GM18499 (cell line): ENCODE measurements around the gene KIAA1217.

Experiments
- ATAC-seq: cut with Tn5 transposase; IDR thresholded peaks from one replicate; pipeline ENCODE4 v1.9.1; 2021; ENCODE audit warnings: moderate number of reproducible peaks; ENCODE audit not compliant: insufficient read depth, unreplicated experiment

Gene KIAA1217

DNA sequence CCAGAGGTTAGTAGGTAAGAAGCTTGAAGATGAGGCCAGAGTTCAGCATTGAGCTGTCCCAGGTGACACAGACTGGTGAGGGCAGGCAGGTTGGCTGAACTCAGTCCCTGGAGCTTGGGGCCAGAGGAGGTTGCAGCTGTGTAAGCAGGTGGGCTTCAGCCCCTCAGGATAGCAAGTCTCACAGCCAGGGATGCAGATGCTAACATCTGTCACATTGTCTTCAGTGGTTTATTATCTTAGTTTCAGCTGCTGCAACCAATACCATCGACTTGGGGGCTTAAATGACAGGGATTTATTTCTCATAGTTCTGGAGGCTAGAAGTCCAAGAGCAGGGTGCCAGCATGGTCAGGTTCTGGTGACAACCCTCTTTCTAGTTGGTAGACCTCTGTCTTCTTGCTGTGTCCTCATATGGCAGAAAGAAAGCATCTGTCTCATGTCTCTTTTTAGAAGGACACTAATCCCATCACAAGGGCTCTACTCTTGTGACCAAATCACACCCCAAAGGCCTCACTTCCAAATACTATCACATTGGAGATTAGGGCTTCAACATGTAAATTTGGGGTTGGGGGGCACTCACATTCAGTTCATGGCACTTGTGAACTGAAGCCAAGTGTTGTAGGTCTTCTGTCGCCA lies 146.2 kb downstream of the KIAA1217 start:
- ATAC-seq: no peak

DNA sequence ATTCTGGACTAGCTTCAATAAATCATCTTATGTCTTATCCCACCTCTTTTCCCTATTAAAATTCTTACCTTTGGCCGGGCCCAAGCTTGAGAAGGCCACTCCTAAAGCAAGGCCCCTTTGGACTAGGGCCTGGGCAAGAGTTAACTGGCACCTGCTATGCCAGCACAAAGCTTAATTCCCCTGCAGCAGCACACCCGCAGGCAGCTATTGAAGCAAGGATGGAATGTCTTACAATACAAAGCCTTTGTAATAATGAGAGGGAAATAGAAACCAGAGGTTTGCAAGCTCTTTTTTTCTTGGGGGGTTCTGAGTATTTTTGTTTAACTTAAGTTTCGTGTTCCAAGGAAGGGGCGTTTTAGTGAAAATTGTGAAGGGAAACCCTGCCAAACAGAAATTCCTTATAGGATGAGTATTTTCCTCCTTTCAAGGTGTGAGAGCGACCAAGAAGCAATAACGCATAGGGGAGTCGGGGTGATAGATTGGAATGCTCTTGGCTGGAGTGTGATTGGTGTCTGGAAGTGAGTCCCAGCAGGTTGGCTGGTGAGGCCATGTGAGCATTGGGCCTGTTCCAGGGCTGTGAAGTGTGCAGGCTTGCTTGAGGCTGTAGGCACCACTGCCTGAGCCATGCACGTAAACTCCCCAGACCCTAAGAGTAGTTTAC lies 148.5 kb downstream of the KIAA1217 start:
- no peak for ATAC-seq

DNA sequence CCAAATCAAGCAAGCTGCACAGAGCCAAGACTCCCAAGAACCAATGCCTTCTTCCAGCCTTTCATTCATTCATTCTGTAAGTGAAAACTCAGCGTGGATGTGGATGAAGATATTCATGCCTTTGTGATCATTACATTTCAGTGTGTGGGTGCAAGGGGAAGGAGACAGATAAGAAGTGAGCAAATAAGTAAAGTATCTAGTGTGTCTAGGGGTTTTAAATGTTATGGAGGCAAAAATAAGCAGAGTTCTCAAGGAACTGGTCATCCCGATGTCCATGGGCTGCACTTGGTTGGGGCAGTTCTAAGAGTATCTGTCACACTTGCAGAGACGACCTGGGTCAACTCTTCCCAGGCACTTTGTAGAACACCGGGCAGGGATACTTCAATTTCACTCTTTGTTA lies 149.1 kb downstream of the KIAA1217 start:
- ATAC-seq: no peak

DNA sequence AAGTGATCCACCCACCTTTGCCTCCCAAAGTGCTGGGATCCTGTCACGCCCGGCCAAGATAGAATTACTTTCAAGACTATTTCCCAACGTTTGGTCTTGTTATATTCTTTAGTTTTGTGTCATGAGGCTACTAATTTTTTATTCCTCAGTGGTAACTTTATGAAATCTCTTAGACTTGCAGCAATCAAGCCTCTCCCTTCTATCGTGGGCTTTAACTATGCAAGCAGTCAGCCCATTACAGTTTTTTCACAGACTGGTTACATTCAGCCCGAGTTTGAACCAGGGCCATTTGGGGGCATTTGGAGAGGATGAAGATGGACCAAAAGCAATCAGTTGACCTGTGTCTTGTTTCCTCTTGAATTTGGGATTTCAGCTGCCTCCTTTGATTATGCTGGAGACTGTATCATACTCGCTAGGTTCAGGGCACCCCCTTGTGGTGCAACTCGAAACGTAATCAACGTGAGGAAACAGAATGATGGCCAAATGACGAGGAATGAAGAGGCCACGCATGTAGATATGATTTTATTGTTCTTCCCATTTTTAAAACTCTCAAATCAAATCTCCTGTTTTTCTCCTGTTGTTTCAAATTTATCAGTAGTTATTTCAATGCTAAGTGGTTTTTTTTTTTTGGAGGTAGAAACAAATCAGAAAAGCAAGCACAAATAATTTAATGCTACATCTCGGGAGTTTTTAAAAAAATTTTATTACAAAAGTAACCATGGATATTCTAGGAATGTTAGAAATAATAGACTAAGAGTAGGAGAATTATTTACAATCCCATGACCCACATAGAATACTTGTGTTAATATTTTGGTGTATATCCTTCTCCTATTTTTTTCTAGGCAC lies 151.6 kb downstream of the KIAA1217 start:
- ATAC-seq: peak; percentile 64

DNA sequence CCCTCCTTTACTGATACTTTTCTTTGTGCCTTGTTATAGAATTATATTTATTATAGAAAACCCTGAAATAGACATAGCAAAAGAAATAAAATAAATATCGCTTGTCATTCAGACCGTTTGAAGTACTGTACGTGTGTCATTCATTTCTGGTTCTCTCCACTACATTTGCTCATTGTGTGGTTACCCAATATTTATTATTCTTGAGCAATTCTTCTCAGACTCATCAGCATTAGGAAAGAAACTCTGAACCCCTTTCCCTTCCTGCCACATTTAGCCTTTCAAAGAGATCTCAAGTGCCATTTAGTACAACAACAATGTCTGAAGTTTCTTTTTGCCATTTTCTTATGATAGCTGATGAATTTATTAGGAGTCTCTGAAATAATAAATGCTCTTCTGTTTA lies 154.1 kb downstream of the KIAA1217 start:
- ATAC-seq: no peak

DNA sequence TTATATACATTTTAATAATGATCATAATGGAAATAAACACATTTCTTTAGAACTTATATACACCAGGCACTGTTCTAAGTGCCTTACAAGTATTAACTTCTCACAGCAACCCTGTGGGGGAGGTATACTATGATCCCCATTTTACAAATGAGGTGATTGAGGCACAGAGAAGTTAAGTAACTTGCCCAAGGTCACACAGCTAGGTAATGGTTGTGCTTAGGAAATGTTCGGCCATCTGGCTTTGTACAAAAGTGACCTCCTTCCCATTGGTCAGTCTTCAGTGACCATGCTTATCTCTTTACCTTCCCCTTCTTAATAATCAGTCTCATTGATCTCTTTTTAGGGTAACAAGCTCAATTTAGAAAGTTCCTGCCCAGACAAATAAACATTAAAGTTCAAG lies 158.8 kb downstream of the KIAA1217 start:
- no peak for ATAC-seq

DNA sequence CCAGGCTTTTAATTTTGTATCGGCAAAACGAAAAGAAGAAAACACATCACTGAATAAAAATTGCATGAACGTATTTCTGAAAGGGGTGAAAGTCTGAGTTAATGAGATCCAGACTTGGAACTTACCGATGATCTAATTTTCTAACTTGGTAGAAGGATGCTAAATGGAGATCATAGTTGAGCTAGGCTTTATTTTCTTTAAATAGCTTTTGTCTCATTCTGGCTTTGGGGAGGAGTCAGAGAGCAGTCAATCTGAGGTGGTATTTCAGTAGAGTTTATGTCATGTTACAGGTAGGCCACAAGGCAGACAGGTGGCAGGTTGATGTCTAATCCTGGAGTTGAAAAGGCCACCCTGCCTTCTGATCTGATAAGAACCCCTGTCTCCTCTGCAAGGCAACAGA lies 161.9 kb downstream of the KIAA1217 start:
- ATAC-seq: no peak

DNA sequence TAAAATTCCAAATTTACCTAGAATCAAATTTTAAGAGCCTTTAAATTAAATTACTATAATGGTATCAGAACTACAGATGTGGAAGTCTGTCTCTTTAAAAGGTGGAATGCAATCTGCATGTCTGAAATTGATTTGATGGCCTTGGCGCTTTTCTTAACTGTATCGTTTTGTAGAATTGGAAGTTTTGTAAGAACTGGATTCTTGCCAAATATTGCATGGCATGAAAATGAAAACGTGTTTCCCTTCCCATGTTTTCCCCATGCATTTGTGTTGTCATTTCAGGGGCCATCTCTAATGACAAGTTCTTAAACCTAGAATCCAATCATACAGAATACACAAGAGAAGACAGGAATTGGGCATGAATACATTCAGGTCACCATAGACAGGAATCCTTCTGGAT lies 162.5 kb downstream of the KIAA1217 start:
- no peak for ATAC-seq

DNA sequence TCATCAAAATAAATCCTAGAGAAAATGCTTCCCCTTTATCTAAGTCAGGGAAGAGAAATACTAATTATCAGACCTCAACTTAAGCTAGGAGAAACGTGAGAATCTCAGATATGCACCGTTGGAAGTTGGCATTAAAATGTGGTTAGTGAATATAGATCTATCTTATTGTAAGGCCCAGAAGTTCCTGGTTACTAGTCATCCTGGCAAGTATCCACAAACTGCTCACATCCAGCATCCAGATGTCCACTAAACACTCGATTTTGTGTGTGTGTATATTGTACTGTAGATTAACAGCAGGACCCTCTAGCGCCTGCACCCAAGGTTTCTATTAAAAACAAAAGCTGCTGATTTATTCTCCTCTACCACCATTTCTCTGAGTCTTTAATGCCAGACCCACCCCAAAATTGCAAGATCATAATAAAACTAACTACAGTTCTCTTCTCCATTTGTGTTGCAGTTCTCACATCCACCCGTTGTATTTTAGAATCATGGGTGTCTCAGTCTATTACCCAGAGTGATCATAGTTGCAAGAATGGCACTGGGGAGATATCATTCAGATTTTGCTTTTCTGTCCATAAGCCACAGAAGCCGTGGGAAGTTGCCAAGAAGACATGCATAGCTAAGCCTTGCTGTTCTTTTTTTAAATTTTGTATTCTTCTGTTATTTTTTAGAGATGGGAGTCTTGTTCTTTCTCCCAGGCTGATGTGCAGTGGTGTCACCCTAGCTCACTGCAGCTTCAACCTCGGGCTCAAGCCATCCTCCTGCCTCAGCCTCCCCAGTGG lies 165.4 kb downstream of the KIAA1217 start:
- no peak for ATAC-seq

DNA sequence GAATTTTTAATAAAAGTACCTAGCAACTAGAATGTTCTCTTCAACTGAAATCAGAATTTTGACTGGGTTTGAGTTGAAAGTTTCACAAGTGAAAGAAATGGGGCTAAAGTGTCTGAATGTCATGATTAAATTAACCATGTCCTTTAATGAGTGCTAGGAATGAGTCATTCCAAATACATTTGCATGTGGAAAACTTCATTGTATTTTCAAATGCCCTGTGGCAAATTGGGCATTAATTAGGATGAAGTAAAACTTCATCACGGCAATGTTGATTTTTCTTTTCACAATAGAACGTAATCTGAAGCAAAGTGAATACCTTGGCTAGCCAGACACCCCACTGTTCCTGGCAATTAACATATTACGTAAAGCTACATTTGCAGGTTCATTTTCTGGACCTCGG lies 166.6 kb downstream of the KIAA1217 start:
- ATAC-seq: no peak

DNA sequence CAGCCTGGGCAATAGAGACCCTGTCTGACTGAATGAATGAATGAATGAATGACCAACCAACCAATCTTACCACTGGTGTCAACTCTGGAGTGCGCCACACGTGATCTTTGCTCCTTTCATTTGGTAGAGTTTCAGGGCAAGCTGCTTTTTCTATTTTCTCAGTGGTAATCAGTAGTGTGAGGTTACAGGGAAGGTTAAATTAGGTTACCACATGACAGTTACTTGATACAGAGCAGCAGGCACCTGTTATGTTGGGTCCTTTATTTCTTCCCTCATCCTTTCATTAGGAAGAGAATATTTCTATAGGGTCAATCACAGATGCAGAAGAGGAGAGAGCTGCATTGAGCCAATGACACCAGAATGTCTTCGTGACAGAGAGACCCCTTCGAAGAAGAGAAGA lies 167.8 kb downstream of the KIAA1217 start:
- ATAC-seq: no peak

DNA sequence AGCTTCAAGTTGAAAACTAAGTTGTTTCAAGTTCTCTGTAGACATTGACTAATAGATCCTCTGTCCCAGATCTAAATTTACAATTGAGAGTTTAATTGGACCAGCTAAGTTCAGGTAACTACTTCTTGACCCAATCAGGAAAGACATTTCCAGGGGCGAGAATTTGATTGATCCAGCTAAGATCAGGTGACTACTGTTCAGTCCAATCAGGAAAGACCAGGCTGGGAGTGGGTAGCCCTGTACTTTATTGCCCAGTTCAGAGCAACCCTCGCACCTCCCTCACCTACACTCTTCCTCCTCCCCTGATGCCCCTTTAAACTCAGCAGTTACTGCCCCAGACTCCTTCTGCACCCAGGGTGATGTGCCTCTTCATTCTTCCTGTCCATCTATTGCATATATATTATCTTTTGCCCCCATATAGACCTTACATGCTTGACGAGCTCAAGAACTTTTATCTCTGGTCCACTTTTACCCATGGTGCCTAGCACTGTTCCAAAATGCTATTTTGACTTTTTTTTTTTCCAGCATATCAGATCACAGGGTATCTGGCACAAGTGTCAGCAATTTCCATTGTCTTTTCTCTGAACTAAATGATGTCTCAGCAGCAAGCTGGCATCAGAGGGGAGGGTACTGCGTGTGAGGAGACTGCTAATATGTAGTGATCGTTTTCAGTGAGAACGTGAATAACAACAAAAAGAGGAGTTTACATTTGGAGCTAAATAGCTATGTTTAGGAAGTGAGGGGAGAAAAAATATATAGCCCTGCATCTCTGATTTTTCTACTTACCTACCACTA lies 169.4 kb downstream of the KIAA1217 start:
- ATAC-seq: no peak

DNA sequence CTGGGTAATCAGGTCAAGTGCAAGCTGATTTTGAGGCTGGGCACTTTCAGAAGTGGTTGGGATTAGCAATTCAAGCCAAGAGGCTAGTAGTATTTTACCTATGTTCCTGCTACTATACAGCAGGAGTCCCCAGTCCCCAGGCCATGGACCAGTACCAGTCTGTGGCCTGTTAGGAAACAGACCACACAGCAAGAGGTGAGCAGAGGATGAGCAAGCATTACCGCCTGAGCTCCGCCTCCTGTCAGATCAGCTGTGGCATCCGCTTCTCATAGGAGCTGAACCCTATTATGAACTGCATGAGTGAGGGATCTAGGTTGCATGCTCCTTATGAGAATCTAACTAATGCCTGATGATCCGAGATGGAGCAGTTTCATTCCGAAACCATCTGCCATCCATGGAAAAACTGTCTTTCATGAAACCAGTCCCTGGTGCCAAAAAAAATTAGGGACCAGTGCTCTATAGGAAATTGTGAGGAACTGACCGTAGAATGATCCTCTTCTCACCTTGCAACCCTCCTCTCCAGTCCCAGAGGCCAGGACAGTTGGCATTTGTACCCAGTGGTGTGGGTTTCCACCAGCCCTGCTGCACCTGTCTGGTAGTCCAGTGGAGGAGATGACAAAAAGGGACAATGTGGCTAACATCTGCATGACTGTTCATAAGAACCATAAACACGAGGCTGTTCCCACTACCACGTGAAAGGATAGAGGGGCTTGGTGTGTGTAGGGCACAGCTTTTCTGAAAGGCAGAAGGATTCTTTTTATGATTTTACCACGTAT lies 172.5 kb downstream of the KIAA1217 start:
- no peak for ATAC-seq

DNA sequence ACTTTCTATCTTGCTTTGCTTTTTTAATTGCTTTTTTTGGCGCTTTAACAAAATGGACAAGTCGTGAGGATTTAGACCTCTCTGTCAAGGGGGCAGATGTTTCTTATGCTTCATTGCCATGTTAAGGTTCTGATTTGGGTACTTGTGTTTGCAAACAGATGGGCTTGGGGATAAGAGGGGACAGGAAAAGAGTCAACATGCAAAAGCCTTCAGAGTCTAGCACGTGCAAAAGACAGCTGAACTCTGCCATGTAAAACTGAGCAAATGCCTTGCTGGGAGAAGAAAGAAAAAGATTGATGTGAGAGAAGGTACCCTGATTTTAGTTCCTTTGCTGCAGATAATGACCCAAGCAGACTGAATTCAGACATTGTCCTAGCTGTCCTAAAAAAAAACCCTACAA lies 173.1 kb downstream of the KIAA1217 start:
- ATAC-seq: no peak

DNA sequence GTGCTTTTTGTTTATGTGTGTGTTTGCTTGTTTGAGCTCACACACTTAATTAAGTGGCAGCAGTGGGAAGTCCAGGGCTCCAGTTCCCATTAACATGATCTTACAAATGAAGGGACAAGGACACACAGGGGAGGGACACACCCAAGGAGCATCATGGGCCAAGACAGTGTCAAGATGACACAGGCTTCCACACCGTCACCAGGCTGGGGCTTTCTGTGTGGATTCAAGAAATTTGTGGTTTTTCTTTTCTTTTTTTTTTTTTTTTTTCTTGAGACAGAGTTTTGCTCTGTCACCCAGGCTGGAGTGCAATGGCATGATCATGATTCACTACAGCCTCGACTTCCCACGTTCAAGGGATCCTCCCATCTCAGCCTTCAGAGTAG lies 173.6 kb downstream of the KIAA1217 start:
- no peak for ATAC-seq

DNA sequence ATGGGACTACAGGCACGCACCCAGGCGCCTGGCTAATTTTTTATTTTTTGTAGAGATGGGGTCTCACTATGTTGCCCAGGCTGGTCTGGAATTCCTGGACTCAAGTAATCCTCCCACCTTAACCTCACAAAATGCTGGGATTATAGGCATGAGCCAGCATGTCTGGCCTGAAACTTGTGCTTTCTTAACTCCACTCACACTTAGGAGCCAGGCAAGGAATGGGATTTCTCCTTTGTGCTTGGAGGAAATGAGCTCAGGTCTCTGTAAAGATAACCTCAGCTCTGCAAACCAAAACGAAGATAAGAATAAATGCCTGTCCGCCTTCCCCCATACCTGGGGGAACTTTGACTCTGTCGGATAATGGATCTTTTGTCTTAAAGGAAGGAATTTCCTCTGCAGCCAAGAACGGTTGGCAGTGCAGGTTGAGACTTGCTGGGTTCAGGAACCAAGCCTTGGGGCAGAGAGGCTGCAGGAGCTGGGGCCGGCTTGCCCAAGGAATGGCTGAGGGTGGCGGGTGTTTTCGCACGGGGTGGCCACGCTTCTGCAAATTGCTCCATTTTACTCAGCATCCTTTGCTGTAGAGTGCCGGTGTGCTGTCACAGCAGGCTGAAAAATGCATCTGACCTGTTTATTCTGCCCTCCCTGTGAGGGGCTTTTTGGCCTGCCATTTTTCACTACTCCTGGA lies 174.2 kb downstream of the KIAA1217 start:
- ATAC-seq: peak; percentile 46

DNA sequence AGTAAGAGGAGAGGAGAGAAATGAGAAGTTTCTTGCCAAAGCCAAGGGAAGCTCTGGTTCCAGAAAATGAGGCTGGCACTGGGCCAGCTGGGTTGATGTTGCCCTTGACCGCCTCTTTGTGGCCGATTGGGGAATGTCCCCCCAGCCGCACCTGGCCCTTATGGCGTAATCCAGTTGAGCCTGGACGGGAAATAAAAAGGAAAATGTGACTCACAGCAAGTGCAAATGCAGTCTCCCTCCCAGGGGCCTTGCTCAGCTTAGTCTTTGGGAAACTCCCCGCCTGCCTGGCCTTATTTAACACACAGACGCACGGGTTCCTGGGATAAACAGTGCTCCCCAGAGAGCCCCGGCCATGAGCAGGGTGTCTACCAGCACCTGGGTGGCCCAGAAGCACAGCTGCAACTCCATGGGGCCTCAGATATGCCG lies 174.8 kb downstream of the KIAA1217 start:
- peak; percentile 84 for ATAC-seq

DNA sequence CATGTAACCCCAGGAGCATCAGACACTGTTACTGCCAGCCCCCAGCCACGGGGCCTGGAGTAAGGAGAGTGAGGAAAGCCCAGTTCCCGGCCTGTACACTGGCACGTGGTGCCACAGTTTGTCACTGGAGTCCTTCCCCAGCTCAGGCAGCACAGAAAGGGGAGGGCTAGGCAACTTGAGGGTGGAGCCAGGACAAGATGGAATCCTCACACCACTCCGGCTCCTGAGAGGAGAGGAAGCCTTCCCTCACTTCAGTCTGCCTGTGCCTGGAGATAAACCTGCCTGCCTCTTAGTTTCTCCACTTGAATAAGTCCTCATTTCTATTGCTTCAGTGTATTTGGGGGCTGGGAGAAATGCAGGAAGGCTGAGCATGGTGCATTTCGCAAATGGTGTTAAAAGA lies 176.0 kb downstream of the KIAA1217 start:
- no peak for ATAC-seq

DNA sequence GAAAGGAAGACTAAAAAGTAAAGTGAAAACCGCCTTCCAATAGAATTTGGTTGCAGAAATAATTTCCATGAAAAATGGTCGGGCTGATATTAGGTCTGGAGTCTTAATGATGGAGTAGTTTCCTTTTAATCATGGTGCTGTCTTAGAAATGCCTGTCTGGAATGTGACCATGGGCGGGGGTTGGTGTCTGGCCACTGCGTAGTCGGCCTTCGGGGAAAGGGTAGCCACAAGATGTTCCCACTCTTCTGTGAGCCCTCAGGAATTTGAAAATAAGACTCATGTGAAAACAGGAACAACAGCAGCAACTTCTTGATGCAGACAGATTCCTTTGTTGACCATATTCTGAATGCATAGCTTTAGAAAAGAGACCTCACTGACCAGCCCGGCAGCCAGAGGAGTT lies 176.8 kb downstream of the KIAA1217 start:
- ATAC-seq: no peak
